ENCODE results near the gene MBTPS2. TPM values are rescaled to one million over a fixed set of nuclear protein-coding genes. Genes with fewer than 3 reads are reported as not detected.
"Not testable (repeated sequence)": the region's sequence is repeated elsewhere in the genome, so short reads cannot be mapped to it uniquely, and the experiment has no call there.

The MBTPS2 gene
- total RNA-seq, 1 experiment from 2014 or later = 22.0 TPM

- DNase-seq = peak in 1 of 2 experiments; percentile 4
- no peaks in the 10 kb centered on the region for H3K27me3 ChIP-seq (replicated peaks; ENCODE audit: control insufficient read depth, insufficient read depth, low read length)
- H3K4me3 Mint-ChIP-seq (ENCODE audit: unreplicated experiment) = no peak overlapping the region
- intact Hi-C loops (cut with micrococcal nuclease; ENCODE audit: unreplicated experiment) = no loop called here
- TF ChIP-seq CTCF (IDR thresholded peaks at IDR 0.05; ENCODE audit: insufficient read depth in 1 of 2, low read depth in 1 of 2, low read length in 1 of 2, severe bottlenecking in 1 of 2, unreplicated experiment in 1 of 2) = no peak
- peaks cover 19% of the 10 kb centered on the region for H3K4me1 Mint-ChIP-seq (ENCODE audit: low read depth, unreplicated experiment)
- H3K27me3 Mint-ChIP-seq (ENCODE audit: insufficient read depth, unreplicated experiment) = no peaks in the 10 kb centered on the region
- H3K9me3 Mint-ChIP-seq (ENCODE audit: unreplicated experiment) = peaks cover 20% of the 10 kb centered on the region
- peaks cover 18% of the 10 kb centered on the region for H3K4me1 ChIP-seq
- H3K36me3 ChIP-seq (ENCODE audit: control insufficient read depth, insufficient read depth, low read length) = no peaks in the 10 kb centered on the region
- H3K36me3 Mint-ChIP-seq (ENCODE audit: insufficient read depth, unreplicated experiment) = no peaks in the 10 kb centered on the region
- no TSS peak for BruUV-seq (replicated peaks)
- H3K27ac Mint-ChIP-seq (ENCODE audit: unreplicated experiment) = peak overlapping the region; percentile 69
- ChIA-PET POLR2A (no interaction called here), CTCF (no interaction called here)
- no peaks in the 10 kb centered on the region for H3K9me3 ChIP-seq
- no peak overlapping the region for H3K4me3 ChIP-seq (ENCODE audit: low read depth, low read length)
These were observed 25.6 kb upstream of the MBTPS2 start for GRCh38 chrX:21813612-21814368.

- ChIA-PET CTCF (no interaction called here), POLR2A (no interaction called here)
- H3K4me3 ChIP-seq (ENCODE audit: low read depth, low read length) = no peak overlapping the region
- intact Hi-C loops (cut with micrococcal nuclease; ENCODE audit: unreplicated experiment) = no loop called here
- H3K4me1 Mint-ChIP-seq (ENCODE audit: low read depth, unreplicated experiment) = peaks cover 19% of the 10 kb centered on the region
- H3K9me3 Mint-ChIP-seq (ENCODE audit: unreplicated experiment) = peaks cover 17% of the 10 kb centered on the region
- BruUV-seq (replicated peaks) = no TSS peak
- DNase-seq = no peak
- TF ChIP-seq CTCF (IDR thresholded peaks at IDR 0.05; ENCODE audit: insufficient read depth in 1 of 2, low read depth in 1 of 2, low read length in 1 of 2, severe bottlenecking in 1 of 2, unreplicated experiment in 1 of 2) = no peak
- H3K27me3 Mint-ChIP-seq (ENCODE audit: insufficient read depth, unreplicated experiment) = no peaks in the 10 kb centered on the region
- H3K9me3 ChIP-seq = no peaks in the 10 kb centered on the region
- peaks cover 18% of the 10 kb centered on the region for H3K4me1 ChIP-seq
- H3K4me3 Mint-ChIP-seq (ENCODE audit: unreplicated experiment) = no peak overlapping the region
- H3K36me3 ChIP-seq (ENCODE audit: control insufficient read depth, insufficient read depth, low read length) = no peaks in the 10 kb centered on the region
- no peaks in the 10 kb centered on the region for H3K27me3 ChIP-seq (replicated peaks; ENCODE audit: control insufficient read depth, insufficient read depth, low read length)
- no peaks in the 10 kb centered on the region for H3K36me3 Mint-ChIP-seq (ENCODE audit: insufficient read depth, unreplicated experiment)
- H3K27ac Mint-ChIP-seq (ENCODE audit: unreplicated experiment) = no peak overlapping the region
These were observed 23.3 kb upstream of the MBTPS2 start for GRCh38 chrX:21816136-21816535.

- BruUV-seq (replicated peaks); CTCF ChIA-PET; intact Hi-C loops (cut with micrococcal nuclease; ENCODE audit: unreplicated experiment): not testable (repeated sequence)
These were observed 19.2 kb upstream of the MBTPS2 start for GRCh38 chrX:21820170-21820569.

More at GRCh38 chrX:21820170-21820569, 19.2 kb upstream of the MBTPS2 start:
- H3K27me3 ChIP-seq (replicated peaks; ENCODE audit: control insufficient read depth, insufficient read depth, low read length); H3K36me3 ChIP-seq (ENCODE audit: control insufficient read depth, insufficient read depth, low read length); H3K4me3 Mint-ChIP-seq (ENCODE audit: unreplicated experiment); H3K4me1 ChIP-seq; DNase-seq; H3K27me3 Mint-ChIP-seq (ENCODE audit: insufficient read depth, unreplicated experiment); H3K4me3 ChIP-seq (ENCODE audit: low read depth, low read length); H3K36me3 Mint-ChIP-seq (ENCODE audit: insufficient read depth, unreplicated experiment); H3K27ac Mint-ChIP-seq (ENCODE audit: unreplicated experiment); H3K9me3 Mint-ChIP-seq (ENCODE audit: unreplicated experiment); H3K9me3 ChIP-seq; POLR2A ChIA-PET; H3K4me1 Mint-ChIP-seq (ENCODE audit: low read depth, unreplicated experiment): not testable (repeated sequence)
